Neural progenitor cell (in vitro differentiated cells): ENCODE results near the gene TEX26.

Experiments used
- CTCF ChIP-seq: fragments of 200-600 bp; sonication (generic); IDR thresholded peaks from 2 replicates; pipeline ENCODE4 v1.5.1; 2017; ENCODE audit warnings: antibody characterized with exemption, mild to moderate bottlenecking
- EZH2 ChIP-seq: fragments of 200-600 bp; sonication (generic); IDR thresholded peaks from 2 replicates; pipeline ENCODE4 v1.6.1; 2017; ENCODE audit warnings: antibody characterized with exemption, mild to moderate bottlenecking, moderate library complexity
- EZH2phosphoT487 ChIP-seq: fragments of 200-600 bp; sonication (generic); IDR thresholded peaks from 2 replicates; pipeline ENCODE4 v1.6.1; 2017; ENCODE audit warnings: antibody characterized with exemption

- TF ChIP-seq EZH2 (no peak), CTCF (no peak), EZH2phosphoT487 (no peak)
Observed at GRCh38 chr13:30882996-30883766, 49.3 kb upstream of the TEX26 start.
